ENCODE data around the gene GNAI2. TPM values are rescaled to one million over a fixed set of nuclear protein-coding genes. Genes with fewer than 3 reads are reported as not detected.

GNAI2 gene
- total RNA-seq, 1 experiment from 2014 or later: 185 TPM

DNA sequence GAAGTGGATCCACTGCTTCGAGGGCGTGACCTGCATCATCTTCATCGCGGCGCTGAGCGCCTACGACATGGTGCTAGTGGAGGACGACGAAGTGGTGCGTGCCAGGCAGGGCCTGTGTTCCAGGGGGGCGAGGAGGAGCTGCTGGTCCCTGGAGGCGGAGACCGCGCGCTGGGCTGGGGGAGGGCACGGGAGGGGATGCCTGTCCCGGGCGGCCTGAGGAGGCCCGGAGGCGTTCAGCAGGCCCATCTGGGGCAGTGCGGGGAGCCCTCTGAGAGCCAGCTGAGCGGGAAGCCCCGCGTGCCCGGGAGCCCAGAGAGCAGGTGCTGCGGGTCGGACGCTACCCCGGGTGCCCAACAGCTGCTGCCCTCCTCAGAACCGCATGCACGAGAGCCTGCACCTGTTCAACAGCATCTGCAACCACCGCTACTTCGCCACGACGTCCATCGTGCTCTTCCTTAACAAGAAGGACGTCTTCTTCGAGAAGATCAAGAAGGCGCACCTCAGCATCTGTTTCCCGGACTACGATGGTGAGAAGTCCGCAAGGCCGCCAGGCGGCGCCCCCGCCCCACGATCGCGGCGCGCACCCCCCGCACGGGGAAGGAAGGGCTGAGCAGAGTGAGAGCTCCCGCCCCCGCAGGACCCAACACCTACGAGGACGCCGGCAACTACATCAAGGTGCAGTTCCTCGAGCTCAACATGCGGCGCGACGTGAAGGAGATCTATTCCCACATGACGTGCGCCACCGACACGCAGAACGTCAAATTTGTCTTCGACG is 41.7 kb upstream of the GNAI2 start (continued):
- TF ChIP-seq AFF4 (CRISPR knock-in tag; IDR thresholded peaks at IDR 0.05; ENCODE audit: borderline replicate concordance): no peak
- TF ChIP-seq, protein P1, sequence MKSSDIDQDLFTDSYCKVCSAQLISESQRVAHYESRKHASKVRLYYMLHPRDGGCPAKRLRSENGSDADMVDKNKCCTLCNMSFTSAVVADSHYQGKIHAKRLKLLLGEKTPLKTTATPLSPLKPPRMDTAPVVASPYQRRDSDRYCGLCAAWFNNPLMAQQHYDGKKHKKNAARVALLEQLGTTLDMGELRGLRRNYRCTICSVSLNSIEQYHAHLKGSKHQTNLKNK (CRISPR knock-in tag; IDR thresholded peaks at IDR 0.05): no peak
- peak; percentile 94 for TF ChIP-seq MAX (CRISPR knock-in tag; IDR thresholded peaks at IDR 0.05)
- TF ChIP-seq, protein P2, sequence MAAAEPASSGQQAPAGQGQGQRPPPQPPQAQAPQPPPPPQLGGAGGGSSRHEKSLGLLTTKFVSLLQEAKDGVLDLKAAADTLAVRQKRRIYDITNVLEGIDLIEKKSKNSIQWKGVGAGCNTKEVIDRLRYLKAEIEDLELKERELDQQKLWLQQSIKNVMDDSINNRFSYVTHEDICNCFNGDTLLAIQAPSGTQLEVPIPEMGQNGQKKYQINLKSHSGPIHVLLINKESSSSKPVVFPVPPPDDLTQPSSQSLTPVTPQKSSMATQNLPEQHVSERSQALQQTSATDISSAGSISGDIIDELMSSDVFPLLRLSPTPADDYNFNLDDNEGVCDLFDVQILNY (CRISPR knock-in tag; IDR thresholded peaks at IDR 0.05): 0 out of 2 replicates have a peak, but pooled peaks have one; percentile 44
- TF ChIP-seq HMGXB4 (CRISPR knock-in tag; IDR thresholded peaks at IDR 0.05): peak; percentile 77; the same call in 1 of the 2 replicates
- TF ChIP-seq, protein P3, sequence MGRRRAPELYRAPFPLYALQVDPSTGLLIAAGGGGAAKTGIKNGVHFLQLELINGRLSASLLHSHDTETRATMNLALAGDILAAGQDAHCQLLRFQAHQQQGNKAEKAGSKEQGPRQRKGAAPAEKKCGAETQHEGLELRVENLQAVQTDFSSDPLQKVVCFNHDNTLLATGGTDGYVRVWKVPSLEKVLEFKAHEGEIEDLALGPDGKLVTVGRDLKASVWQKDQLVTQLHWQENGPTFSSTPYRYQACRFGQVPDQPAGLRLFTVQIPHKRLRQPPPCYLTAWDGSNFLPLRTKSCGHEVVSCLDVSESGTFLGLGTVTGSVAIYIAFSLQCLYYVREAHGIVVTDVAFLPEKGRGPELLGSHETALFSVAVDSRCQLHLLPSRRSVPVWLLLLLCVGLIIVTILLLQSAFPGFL (CRISPR knock-in tag; IDR thresholded peaks at IDR 0.05; ENCODE audit: borderline replicate concordance): 0 out of 2 replicates have a peak, but pooled peaks have one; percentile 66
- peak; percentile 88; the same call in 1 of the 2 replicates for TF ChIP-seq ZBTB21 (CRISPR knock-in tag; IDR thresholded peaks at IDR 0.05; ENCODE audit: borderline replicate concordance)

DNA sequence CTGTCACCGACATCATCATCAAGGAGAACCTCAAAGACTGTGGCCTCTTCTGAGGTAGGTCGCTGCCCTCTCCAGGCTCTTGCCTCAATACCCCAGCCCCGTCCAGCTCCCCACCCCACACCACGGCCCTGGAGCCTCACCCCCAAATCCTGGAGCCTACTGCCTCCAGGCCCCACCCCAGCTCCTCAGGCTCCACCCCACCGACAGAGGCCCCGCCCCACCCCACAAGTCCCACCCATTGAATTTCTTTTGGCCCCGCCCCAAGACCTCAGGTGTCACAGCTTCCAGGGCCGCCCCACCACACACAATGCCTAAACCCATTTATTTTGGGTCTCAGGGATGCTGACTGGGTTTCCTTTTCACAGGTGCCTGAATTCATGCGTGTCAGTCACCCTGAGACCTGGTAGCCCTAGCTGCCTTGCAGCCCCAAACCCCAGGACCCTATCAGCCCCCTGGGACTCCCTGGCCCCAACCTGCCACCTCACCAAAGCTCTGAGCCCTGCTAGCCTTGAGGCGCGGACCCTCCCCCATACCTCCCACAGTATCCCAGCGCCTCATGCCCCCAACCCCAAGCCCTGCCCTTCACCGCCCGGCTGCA is 41.0 kb upstream of the GNAI2 start:
- ATAC-seq (peak; percentile 74), DNase-seq (ENCODE audit: low spot score) (peak; percentile 72)
- peaks cover 6% of the 10 kb centered on the region for H3K4me1 Mint-ChIP-seq
- TF ChIP-seq ZNF232 (CRISPR knock-in tag; IDR thresholded peaks at IDR 0.05): 0 out of 2 replicates have a peak, but pooled peaks have one; percentile 12
- TF ChIP-seq ZBTB21 (CRISPR knock-in tag; IDR thresholded peaks at IDR 0.05; ENCODE audit: borderline replicate concordance): 0 out of 2 replicates have a peak, but pooled peaks have one; percentile 7
- TF ChIP-seq ATF2 (CRISPR knock-in tag; IDR thresholded peaks at IDR 0.05; ENCODE audit: borderline replicate concordance, low read depth): no peak
- no peak for TF ChIP-seq JUN (CRISPR knock-in tag; IDR thresholded peaks at IDR 0.05)
- peak overlapping the region; percentile 51 for H3K4me3 Mint-ChIP-seq
- H3K27ac Mint-ChIP-seq: no peak overlapping the region
- H3K9me3 Mint-ChIP-seq: no peaks in the 10 kb centered on the region
- H3K27me3 Mint-ChIP-seq (ENCODE audit: low read depth): peaks cover 9% of the 10 kb centered on the region
- ChIA-PET CTCF (interaction anchor here (0.5 to 7.2 kb wide), 42 partner anchors 9 to 531 kb away, joined by 3 to 604 read pairs (median 6); partner anchors contain the start of genes GNAI2, HYAL1, HYAL3 and IFRD2), POLR2A (interaction anchor here (0.7 to 2.4 kb wide), 9 partner anchors 11 to 82 kb away, joined by 3 to 11 read pairs (median 5); partner anchors contain the start of genes GNAI2, SEMA3B and SLC38A3)
- no peaks in the 10 kb centered on the region for H3K36me3 Mint-ChIP-seq

Data from WTC11 (cell line).